Fibroblast of mammary gland (primary cell): ENCODE results near the gene MCTP2.
A peak's percentile ranks its signal among the peaks of the same experiment; 100 is the strongest.

ENCODE experiments used
- DNase-seq: peaks from one replicate; pipeline ENCODE4 v3.0.0-alpha.2; 2010; ENCODE audit warnings: low read depth
- H3K4me3 ChIP-seq: 2 replicates; pipeline ENCODE4 v1.5.1; 2011; ENCODE audit warnings: low read depth, mild to moderate bottlenecking, low read length, moderate library complexity; ENCODE audit not compliant: control insufficient read depth
- CTCF ChIP-seq: conservative IDR thresholded peaks from 2 replicates; pipeline ENCODE4 v1.5.1; 2011; ENCODE audit warnings: low read depth, low read length, inconsistent platforms; ENCODE audit not compliant: control insufficient read depth, insufficient read depth

MCTP2 gene

GRCh38 chr15:94225616-94226015 is 5.7 kb upstream of the MCTP2 start:
- no peak overlapping the region for H3K4me3 ChIP-seq
- no peak for TF ChIP-seq CTCF
- DNase-seq: no peak

- TF ChIP-seq CTCF: no peak
- H3K4me3 ChIP-seq: no peak overlapping the region
- no peak for DNase-seq
These were observed 2.8 kb upstream of the MCTP2 start for GRCh38 chr15:94228611-94229010.

GRCh38 chr15:94229591-94230369 is 1.6 kb upstream of the MCTP2 start:
- no peak for TF ChIP-seq CTCF
- H3K4me3 ChIP-seq: no peak overlapping the region
- no peak for DNase-seq

GRCh38 chr15:94230431-94230882 is 904 bp upstream of the MCTP2 start:
- H3K4me3 ChIP-seq: peak overlapping the region; percentile 62
- DNase-seq: peak; percentile 21
- no peak for TF ChIP-seq CTCF

- no peak for TF ChIP-seq CTCF
- no peak for DNase-seq
- H3K4me3 ChIP-seq: peak overlapping the region; percentile 62
These were observed 535 bp downstream of the MCTP2 start for GRCh38 chr15:94231723-94232468.

- no peak for TF ChIP-seq CTCF
- H3K4me3 ChIP-seq: no peak overlapping the region
- DNase-seq: no peak
These were observed 2.1 kb downstream of the MCTP2 start for GRCh38 chr15:94233441-94233840.
